K562 (cell line): ENCODE data around the gene DOLPP1. TPM values are rescaled to one million over a fixed set of nuclear protein-coding genes. Genes with fewer than 3 reads are reported as not detected.
A peak's percentile ranks its signal among the peaks of the same experiment; 100 is the strongest.

Experiments
- ELF4 ChIP-seq: fragments of 450-650 bp; formaldehyde crosslinking; IDR thresholded peaks from 2 replicates; pipeline ENCODE4 v1.4.0; 2022; ENCODE audit warnings: missing genetic modification characterization
- KDM4B ChIP-seq, 2 experiments: fragments of 450-650 bp in 1 of 2; sonication (generic) in 1 of 2; IDR thresholded peaks; 2 replicates each; pipeline ENCODE4 v1.6.1; 2016 to 2017; ENCODE audit warnings: borderline replicate concordance in 2 of 2, antibody characterized with exemption in 1 of 2, low read depth in 1 of 2, mild to moderate bottlenecking in 1 of 2
- L3MBTL2 ChIP-seq: fragments of 450-650 bp; IDR thresholded peaks from 2 replicates; pipeline ENCODE4 v1.6.1; 2016; ENCODE audit warnings: mild to moderate bottlenecking, moderate library complexity
- MAFG ChIP-seq: fragments of 450-650 bp; conservative IDR thresholded peaks from 2 replicates; pipeline ENCODE4 v1.6.1; 2016; ENCODE audit warnings: missing genetic modification characterization, missing compliant biosample characterization
- MCM2 ChIP-seq: fragments of 450-650 bp; IDR thresholded peaks from 2 replicates; pipeline ENCODE4 v1.6.1; 2017; ENCODE audit warnings: low read depth, mild to moderate bottlenecking
- MYNN ChIP-seq, 2 experiments: sonication (generic); formaldehyde crosslinking in 1 of 2; IDR thresholded peaks; 2 replicates each; pipeline versions ENCODE4 v1.5.0 to v1.6.1; 2016 to 2020; ENCODE audit warnings: antibody characterized with exemption in 1 of 2, missing genetic modification reagents in 1 of 2
- NCOA1 ChIP-seq: fragments of 450-650 bp; IDR thresholded peaks from 2 replicates; pipeline ENCODE4 v1.6.1; 2016; ENCODE audit warnings: low read depth
- PHB ChIP-seq: fragments of 250-450 bp; sonication (Bioruptor Pico); IDR thresholded peaks from 2 replicates; pipeline ENCODE4 v1.5.0; 2021
- SMARCE1 ChIP-seq: fragments of 450-650 bp; IDR thresholded peaks from 2 replicates; pipeline ENCODE4 v1.7.1; 2016; ENCODE audit warnings: mild to moderate bottlenecking
- SP1 ChIP-seq: sonication (generic); formaldehyde crosslinking; IDR thresholded peaks from 2 replicates; pipeline ENCODE4 v1.8.1; 2022; ENCODE audit warnings: mild to moderate bottlenecking, missing genetic modification reagents
- SRSF1 ChIP-seq: fragments of 200-400 bp; formaldehyde crosslinking; IDR thresholded peaks from 2 replicates; pipeline ENCODE4 v1.6.1; 2017; ENCODE audit warnings: mild to moderate bottlenecking, low read depth, low read length, moderate library complexity
- TAF9B ChIP-seq: fragments of 450-650 bp; IDR thresholded peaks from 2 replicates; pipeline ENCODE4 v1.6.1; 2018; ENCODE audit warnings: mild to moderate bottlenecking; ENCODE audit not compliant: partially characterized antibody
- ZKSCAN8 ChIP-seq: fragments of 200-800 bp; sonication (Bioruptor generic); IDR thresholded peaks from 2 replicates; pipeline ENCODE4 v1.6.1; 2016; ENCODE audit warnings: missing genetic modification characterization, missing compliant biosample characterization
- ZNF76 ChIP-seq: fragments of 250-450 bp; sonication (Bioruptor Pico); IDR thresholded peaks from 2 replicates; pipeline ENCODE4 v1.4.0; 2020; ENCODE audit warnings: mild to moderate bottlenecking, moderate library complexity, borderline replicate concordance
- polyA plus RNA-seq, 8 experiments: library from polyadenylated mRNA; depleted of rRNA in 4 of 8; stranded (reverse) in 5 of 8; unstranded in 3 of 8; fragments of >200 nt; fragmentation: Nextera tagmentation in 2 of 8; fragmentation: Illumina TruSeq in 1 of 8; extraction: Ambion mirVana in 2 of 8; extraction: Trizol in 1 of 8; gene quantifications; 2 replicates each; pipeline versions ENCODE4 v1.2.1 to v1.2.3, GENCODE V29; 2011 to 2014; ENCODE audit warnings: inconsistent platforms in 1 of 8, missing spikeins in 1 of 8
- total RNA-seq, 7 experiments: library from RNA; depleted of rRNA in 6 of 7; stranded (reverse); fragments of >200 nt in 6 of 7; fragmentation: Illumina TruSeq in 2 of 7; extraction: Trizol in 2 of 7; gene quantifications; 2 replicates each; pipeline versions ENCODE4 v1.2.1 to v1.2.3, GENCODE V29; 2011 to 2021; ENCODE audit warnings: low replicate concordance in 1 of 7
- TF ChIP-seq, protein P1 (sequence below): fragments of 250-450 bp; sonication (Bioruptor Pico); IDR thresholded peaks from 2 replicates; pipeline ENCODE4 v1.4.0; 2020; ENCODE audit warnings: mild to moderate bottlenecking, moderate library complexity
- TF ChIP-seq, protein P2 (sequence below): sonication (generic); formaldehyde crosslinking; IDR thresholded peaks from 2 replicates; pipeline ENCODE4 v1.8.0; 2022; ENCODE audit warnings: mild to moderate bottlenecking, low read depth, missing genetic modification reagents
- TF ChIP-seq, protein P3 (sequence below): fragments of 450-650 bp; IDR thresholded peaks from 2 replicates; pipeline ENCODE4 v1.6.1; 2016; ENCODE audit warnings: low read depth, mild to moderate bottlenecking, moderate library complexity
- TF ChIP-seq, protein P4 (sequence below): fragments of 250-450 bp; sonication (Bioruptor Pico); IDR thresholded peaks from 2 replicates; pipeline ENCODE4 v1.8.0; 2022; ENCODE audit warnings: moderate library complexity, mild to moderate bottlenecking, inconsistent platforms
- TF ChIP-seq, protein P5 (sequence below): IDR thresholded peaks from 3 replicates; pipeline ENCODE4 v1.6.1; 2011; ENCODE audit warnings: borderline replicate concordance, mild to moderate bottlenecking; ENCODE audit not compliant: insufficient read length, insufficient read depth
- TF ChIP-seq, protein P6 (sequence below): sonication (generic); formaldehyde crosslinking; IDR thresholded peaks from 2 replicates; pipeline ENCODE4 v1.8.0; 2022; ENCODE audit warnings: missing genetic modification reagents, mild to moderate bottlenecking, moderate library complexity, borderline replicate concordance

Gene DOLPP1
- total and polyA plus RNA-seq, 9 of the 15 experiments (the other 6 are each of a cell fraction or from before 2014, with no cell fraction given), result 3.0 to 39.8 (median 30.5) TPM

DNA sequence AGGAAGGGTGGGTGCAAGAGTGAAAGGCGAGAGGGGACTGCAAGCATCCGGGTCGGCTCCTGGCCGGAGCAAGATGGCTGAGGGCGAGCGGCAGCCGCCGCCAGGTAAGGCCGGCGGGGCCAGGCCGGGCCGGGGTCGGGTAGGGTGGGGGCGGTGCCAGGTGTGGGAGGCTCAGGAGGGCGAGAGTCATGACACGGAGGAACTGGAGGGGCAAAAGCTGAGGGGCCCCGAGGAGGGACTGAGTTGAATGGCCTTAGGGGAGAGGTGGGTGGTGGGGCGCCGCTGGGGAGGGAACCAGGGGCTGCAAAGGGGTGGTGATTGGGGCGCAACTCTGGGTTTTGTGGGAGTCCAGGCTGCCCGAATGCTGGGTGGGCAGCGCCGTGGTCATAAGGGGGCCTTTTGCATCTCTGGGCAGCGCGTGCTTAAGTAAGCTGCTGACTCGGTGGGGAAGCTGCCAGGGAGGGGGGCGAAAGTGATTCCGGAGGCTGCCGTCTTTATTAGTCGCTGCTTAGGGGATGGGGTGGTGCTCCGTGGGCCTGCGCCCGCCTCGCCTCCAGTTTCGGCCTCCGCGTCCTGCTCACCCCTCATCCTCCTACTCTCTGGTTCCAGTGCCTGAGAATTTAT, 30.7 kb downstream of the DOLPP1 start (continued):
- TF ChIP-seq TAF9B, result no peak
- TF ChIP-seq, protein P1, sequence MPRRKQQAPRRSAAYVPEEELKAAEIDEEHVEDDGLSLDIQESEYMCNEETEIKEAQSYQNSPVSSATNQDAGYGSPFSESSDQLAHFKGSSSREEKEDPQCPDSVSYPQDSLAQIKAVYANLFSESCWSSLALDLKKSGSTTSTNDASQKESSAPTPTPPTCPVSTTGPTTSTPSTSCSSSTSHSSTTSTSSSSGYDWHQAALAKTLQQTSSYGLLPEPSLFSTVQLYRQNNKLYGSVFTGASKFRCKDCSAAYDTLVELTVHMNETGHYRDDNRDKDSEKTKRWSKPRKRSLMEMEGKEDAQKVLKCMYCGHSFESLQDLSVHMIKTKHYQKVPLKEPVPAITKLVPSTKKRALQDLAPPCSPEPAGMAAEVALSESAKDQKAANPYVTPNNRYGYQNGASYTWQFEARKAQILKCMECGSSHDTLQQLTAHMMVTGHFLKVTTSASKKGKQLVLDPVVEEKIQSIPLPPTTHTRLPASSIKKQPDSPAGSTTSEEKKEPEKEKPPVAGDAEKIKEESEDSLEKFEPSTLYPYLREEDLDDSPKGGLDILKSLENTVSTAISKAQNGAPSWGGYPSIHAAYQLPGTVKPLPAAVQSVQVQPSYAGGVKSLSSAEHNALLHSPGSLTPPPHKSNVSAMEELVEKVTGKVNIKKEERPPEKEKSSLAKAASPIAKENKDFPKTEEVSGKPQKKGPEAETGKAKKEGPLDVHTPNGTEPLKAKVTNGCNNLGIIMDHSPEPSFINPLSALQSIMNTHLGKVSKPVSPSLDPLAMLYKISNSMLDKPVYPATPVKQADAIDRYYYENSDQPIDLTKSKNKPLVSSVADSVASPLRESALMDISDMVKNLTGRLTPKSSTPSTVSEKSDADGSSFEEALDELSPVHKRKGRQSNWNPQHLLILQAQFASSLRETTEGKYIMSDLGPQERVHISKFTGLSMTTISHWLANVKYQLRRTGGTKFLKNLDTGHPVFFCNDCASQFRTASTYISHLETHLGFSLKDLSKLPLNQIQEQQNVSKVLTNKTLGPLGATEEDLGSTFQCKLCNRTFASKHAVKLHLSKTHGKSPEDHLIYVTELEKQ (CRISPR knock-in tag), result no peak
- no peak for TF ChIP-seq L3MBTL2
- no peak for TF ChIP-seq MCM2
- TF ChIP-seq NCOA1, result no peak
- no peak for TF ChIP-seq KDM4B (IDR thresholded peaks at IDR 0.05; ENCODE audit: borderline replicate concordance in 2 of 2, low read depth in 1 of 2)
- TF ChIP-seq MYNN (IDR thresholded peaks at IDR 0.05), result no peak
- TF ChIP-seq MYNN (CRISPR knock-in tag; IDR thresholded peaks at IDR 0.05), result no peak
- no peak for TF ChIP-seq SP1 (CRISPR knock-in tag)
- TF ChIP-seq, protein P2, sequence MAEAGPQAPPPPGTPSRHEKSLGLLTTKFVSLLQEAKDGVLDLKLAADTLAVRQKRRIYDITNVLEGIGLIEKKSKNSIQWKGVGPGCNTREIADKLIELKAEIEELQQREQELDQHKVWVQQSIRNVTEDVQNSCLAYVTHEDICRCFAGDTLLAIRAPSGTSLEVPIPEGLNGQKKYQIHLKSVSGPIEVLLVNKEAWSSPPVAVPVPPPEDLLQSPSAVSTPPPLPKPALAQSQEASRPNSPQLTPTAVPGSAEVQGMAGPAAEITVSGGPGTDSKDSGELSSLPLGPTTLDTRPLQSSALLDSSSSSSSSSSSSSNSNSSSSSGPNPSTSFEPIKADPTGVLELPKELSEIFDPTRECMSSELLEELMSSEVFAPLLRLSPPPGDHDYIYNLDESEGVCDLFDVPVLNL (CRISPR knock-in tag), result no peak
- TF ChIP-seq, protein P3, sequence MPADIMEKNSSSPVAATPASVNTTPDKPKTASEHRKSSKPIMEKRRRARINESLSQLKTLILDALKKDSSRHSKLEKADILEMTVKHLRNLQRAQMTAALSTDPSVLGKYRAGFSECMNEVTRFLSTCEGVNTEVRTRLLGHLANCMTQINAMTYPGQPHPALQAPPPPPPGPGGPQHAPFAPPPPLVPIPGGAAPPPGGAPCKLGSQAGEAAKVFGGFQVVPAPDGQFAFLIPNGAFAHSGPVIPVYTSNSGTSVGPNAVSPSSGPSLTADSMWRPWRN, result no peak
- TF ChIP-seq ZKSCAN8, result no peak
- TF ChIP-seq, protein P4, sequence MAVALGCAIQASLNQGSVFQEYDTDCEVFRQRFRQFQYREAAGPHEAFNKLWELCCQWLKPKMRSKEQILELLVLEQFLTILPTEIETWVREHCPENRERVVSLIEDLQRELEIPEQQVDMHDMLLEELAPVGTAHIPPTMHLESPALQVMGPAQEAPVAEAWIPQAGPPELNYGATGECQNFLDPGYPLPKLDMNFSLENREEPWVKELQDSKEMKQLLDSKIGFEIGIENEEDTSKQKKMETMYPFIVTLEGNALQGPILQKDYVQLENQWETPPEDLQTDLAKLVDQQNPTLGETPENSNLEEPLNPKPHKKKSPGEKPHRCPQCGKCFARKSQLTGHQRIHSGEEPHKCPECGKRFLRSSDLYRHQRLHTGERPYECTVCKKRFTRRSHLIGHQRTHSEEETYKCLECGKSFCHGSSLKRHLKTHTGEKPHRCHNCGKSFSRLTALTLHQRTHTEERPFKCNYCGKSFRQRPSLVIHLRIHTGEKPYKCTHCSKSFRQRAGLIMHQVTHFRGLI, result no peak
- TF ChIP-seq MAFG (tag), result no peak
- no peak for TF ChIP-seq SRSF1
- TF ChIP-seq, protein P5, sequence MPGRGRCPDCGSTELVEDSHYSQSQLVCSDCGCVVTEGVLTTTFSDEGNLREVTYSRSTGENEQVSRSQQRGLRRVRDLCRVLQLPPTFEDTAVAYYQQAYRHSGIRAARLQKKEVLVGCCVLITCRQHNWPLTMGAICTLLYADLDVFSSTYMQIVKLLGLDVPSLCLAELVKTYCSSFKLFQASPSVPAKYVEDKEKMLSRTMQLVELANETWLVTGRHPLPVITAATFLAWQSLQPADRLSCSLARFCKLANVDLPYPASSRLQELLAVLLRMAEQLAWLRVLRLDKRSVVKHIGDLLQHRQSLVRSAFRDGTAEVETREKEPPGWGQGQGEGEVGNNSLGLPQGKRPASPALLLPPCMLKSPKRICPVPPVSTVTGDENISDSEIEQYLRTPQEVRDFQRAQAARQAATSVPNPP, result no peak
- TF ChIP-seq PHB (CRISPR knock-in tag), result no peak
- no peak for TF ChIP-seq ZNF76 (CRISPR knock-in tag)
- TF ChIP-seq, protein P6, sequence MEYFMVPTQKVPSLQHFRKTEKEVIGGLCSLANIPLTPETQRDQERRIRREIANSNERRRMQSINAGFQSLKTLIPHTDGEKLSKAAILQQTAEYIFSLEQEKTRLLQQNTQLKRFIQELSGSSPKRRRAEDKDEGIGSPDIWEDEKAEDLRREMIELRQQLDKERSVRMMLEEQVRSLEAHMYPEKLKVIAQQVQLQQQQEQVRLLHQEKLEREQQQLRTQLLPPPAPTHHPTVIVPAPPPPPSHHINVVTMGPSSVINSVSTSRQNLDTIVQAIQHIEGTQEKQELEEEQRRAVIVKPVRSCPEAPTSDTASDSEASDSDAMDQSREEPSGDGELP (CRISPR knock-in tag), result no peak
- peak; percentile 46; the same call in 1 of the 2 replicates for TF ChIP-seq SMARCE1
- 0 out of 2 replicates have a peak, but pooled peaks have one; percentile 4 for TF ChIP-seq ELF4 (CRISPR knock-in tag)
